Smooth muscle cell (in vitro differentiated cells): ENCODE results near the gene LRMDA. TPM values are rescaled to one million over a fixed set of nuclear protein-coding genes. Genes with fewer than 3 reads are reported as not detected.

Source experiments
- DNase-seq: peaks from one replicate; lab custom pipeline; 2025; ENCODE audit not compliant: unreplicated experiment; lab: John Stamatoyannopoulos, UW
- H2AFZ ChIP-seq: fragments of 200-600 bp; sonication (generic); 2 replicates; pipeline ENCODE4 v1.6.0; 2016; ENCODE audit warnings: antibody characterized with exemption, low read depth, mild to moderate bottlenecking
- H3F3A ChIP-seq: fragments of 200-600 bp; sonication (generic); 2 replicates; pipeline ENCODE4 v1.6.0; 2017; ENCODE audit warnings: antibody characterized with exemption, low read depth
- H3K27ac ChIP-seq: fragments of 200-600 bp; sonication (generic); 2 replicates; pipeline ENCODE4 v1.5.1; 2016; ENCODE audit warnings: low read depth, mild to moderate bottlenecking
- H3K27me3 ChIP-seq: fragments of 200-600 bp; sonication (generic); 2 replicates; pipeline ENCODE4 v1.6.1; 2016; ENCODE audit warnings: low read depth, mild to moderate bottlenecking
- H3K36me3 ChIP-seq: fragments of 200-600 bp; sonication (generic); 2 replicates; pipeline ENCODE4 v1.5.1; 2016; ENCODE audit warnings: low read depth
- H3K4me1 ChIP-seq: fragments of 200-600 bp; sonication (generic); 2 replicates; pipeline ENCODE4 v1.5.1; 2016; ENCODE audit warnings: low read depth
- H3K4me2 ChIP-seq: fragments of 200-600 bp; sonication (generic); 2 replicates; pipeline ENCODE4 v1.6.0; 2016; ENCODE audit warnings: mild to moderate bottlenecking
- H3K4me3 ChIP-seq: fragments of 200-600 bp; sonication (generic); 2 replicates; pipeline ENCODE4 v1.5.1; 2016; ENCODE audit warnings: mild to moderate bottlenecking
- H3K79me2 ChIP-seq: fragments of 200-600 bp; sonication (generic); 2 replicates; pipeline ENCODE4 v1.6.0; 2016; ENCODE audit warnings: low read depth, mild to moderate bottlenecking
- H3K9ac ChIP-seq: fragments of 200-600 bp; sonication (generic); 2 replicates; pipeline ENCODE4 v1.6.0; 2016; ENCODE audit warnings: low read depth
- H3K9me3 ChIP-seq: fragments of 200-600 bp; sonication (generic); replicated peaks from 2 replicates; pipeline ENCODE4 v1.5.1; 2016; ENCODE audit warnings: low read depth
- H4K20me1 ChIP-seq: fragments of 200-600 bp; sonication (generic); 2 replicates; pipeline ENCODE4 v1.6.0; 2016; ENCODE audit warnings: low read depth
- WGBS: methylation state at CpG from one replicate; pipeline ENCODE4 v1.1.7; 2016; ENCODE audit warnings: low lambda C conversion rate; 5-methylcytosine and 5-hydroxymethylcytosine counted together
- polyA plus RNA-seq: library from polyadenylated mRNA; unstranded; fragments of >200 nt; fragmentation: Nextera tagmentation; extraction: Ambion mirVana; gene quantifications from 2 replicates; pipeline ENCODE4 v1.2.1, GENCODE V29; 2016
- total RNA-seq: library from RNA; depleted of rRNA; stranded (reverse); fragments of >200 nt; gene quantifications from 2 replicates; pipeline ENCODE4 v1.2.3, GENCODE V29; 2014
- TF ChIP-seq, protein P1 (sequence below): fragments of 200-600 bp; sonication (generic); IDR thresholded peaks from 2 replicates; pipeline ENCODE4 v1.5.1; 2017; ENCODE audit warnings: borderline replicate concordance, mild to moderate bottlenecking, antibody characterized with exemption; ENCODE audit not compliant: insufficient read depth, poor library complexity, severe bottlenecking

LRMDA gene
- total and polyA plus RNA-seq, 2 experiments from 2014 or later: 1.5 to 1.6 TPM

GRCh38 chr10:75555323-75555722, 123.9 kb downstream of the LRMDA start:
- Histone ChIP-seq H3K27me3 (no peaks in the 10 kb centered on the region), H3K4me2 (no peak overlapping the region), H3K79me2 (no peaks in the 10 kb centered on the region), H2AFZ (no peak overlapping the region), H3K9ac (no peak overlapping the region), H3K4me3 (no peak overlapping the region), H3K4me1 (no peaks in the 10 kb centered on the region), H4K20me1 (no peaks in the 10 kb centered on the region), H3K27ac (no peak overlapping the region), H3K36me3 (no peaks in the 10 kb centered on the region), H3K9me3 (peaks cover 8% of the 10 kb centered on the region), H3F3A (no peaks in the 10 kb centered on the region)
- no peak for DNase-seq
- TF ChIP-seq, protein P1, sequence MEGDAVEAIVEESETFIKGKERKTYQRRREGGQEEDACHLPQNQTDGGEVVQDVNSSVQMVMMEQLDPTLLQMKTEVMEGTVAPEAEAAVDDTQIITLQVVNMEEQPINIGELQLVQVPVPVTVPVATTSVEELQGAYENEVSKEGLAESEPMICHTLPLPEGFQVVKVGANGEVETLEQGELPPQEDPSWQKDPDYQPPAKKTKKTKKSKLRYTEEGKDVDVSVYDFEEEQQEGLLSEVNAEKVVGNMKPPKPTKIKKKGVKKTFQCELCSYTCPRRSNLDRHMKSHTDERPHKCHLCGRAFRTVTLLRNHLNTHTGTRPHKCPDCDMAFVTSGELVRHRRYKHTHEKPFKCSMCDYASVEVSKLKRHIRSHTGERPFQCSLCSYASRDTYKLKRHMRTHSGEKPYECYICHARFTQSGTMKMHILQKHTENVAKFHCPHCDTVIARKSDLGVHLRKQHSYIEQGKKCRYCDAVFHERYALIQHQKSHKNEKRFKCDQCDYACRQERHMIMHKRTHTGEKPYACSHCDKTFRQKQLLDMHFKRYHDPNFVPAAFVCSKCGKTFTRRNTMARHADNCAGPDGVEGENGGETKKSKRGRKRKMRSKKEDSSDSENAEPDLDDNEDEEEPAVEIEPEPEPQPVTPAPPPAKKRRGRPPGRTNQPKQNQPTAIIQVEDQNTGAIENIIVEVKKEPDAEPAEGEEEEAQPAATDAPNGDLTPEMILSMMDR: no peak

GRCh38 chr10:75556320-75556719, 124.9 kb downstream of the LRMDA start:
- Histone ChIP-seq H3K27ac (no peak overlapping the region), H3K4me3 (no peak overlapping the region), H3F3A (no peaks in the 10 kb centered on the region), H3K9ac (no peak overlapping the region), H3K9me3 (peaks cover 8% of the 10 kb centered on the region), H3K79me2 (no peaks in the 10 kb centered on the region), H3K4me1 (no peaks in the 10 kb centered on the region), H3K4me2 (no peak overlapping the region), H4K20me1 (no peaks in the 10 kb centered on the region), H3K36me3 (no peaks in the 10 kb centered on the region), H3K27me3 (no peaks in the 10 kb centered on the region), H2AFZ (no peak overlapping the region)
- WGBS: 41% methylated on average over 2 of the region's 2 CpGs
- TF ChIP-seq, protein P1: no peak
- no peak for DNase-seq

GRCh38 chr10:75565286-75566251, 134.1 kb downstream of the LRMDA start:
- no peak overlapping the region for H3K4me2 ChIP-seq
- no peak overlapping the region for H2AFZ ChIP-seq
- WGBS: 90% methylated on average over 5 of the region's 5 CpGs
- H3K9me3 ChIP-seq: no peaks in the 10 kb centered on the region
- H3F3A ChIP-seq: no peaks in the 10 kb centered on the region
- H3K4me1 ChIP-seq: no peaks in the 10 kb centered on the region
- H3K36me3 ChIP-seq: no peaks in the 10 kb centered on the region
- TF ChIP-seq, protein P1: no peak
- no peak overlapping the region for H3K27ac ChIP-seq
- no peaks in the 10 kb centered on the region for H3K79me2 ChIP-seq
- no peaks in the 10 kb centered on the region for H3K27me3 ChIP-seq
- no peaks in the 10 kb centered on the region for H4K20me1 ChIP-seq
- no peak overlapping the region for H3K4me3 ChIP-seq
- DNase-seq: no peak
- no peak overlapping the region for H3K9ac ChIP-seq
